Measurements from ENCODE around the gene MDM1. TPM values are rescaled to one million over a fixed set of nuclear protein-coding genes. Genes with fewer than 3 reads are reported as not detected.

The MDM1 gene
- total RNA-seq, 1 experiment from 2014 or later = 21.6 TPM

- no peak for DNase-seq (ENCODE audit: low read depth)
Observed at GRCh38 chr12:68271346-68271745, 60.8 kb downstream of the MDM1 start.

- no peak for DNase-seq (ENCODE audit: low read depth)
Observed at GRCh38 chr12:68270358-68270757, 61.8 kb downstream of the MDM1 start.

- no peak for DNase-seq (ENCODE audit: low read depth)
Observed at GRCh38 chr12:68269779-68270178, 62.4 kb downstream of the MDM1 start.

- DNase-seq (ENCODE audit: low read depth) = no peak
Observed at GRCh38 chr12:68268967-68269366, 63.2 kb downstream of the MDM1 start.

- no peak for DNase-seq (ENCODE audit: low read depth)
Observed at GRCh38 chr12:68267892-68268396, 64.2 kb downstream of the MDM1 start.

GRCh38 chr12:68264857-68265256 is 67.3 kb downstream of the MDM1 start:
- no peak for DNase-seq (ENCODE audit: low read depth)

- no peak for DNase-seq (ENCODE audit: low read depth)
Observed at GRCh38 chr12:68264158-68264855, 67.9 kb downstream of the MDM1 start.

- DNase-seq (ENCODE audit: low read depth) = no peak
Observed at GRCh38 chr12:68263366-68263765, 68.8 kb downstream of the MDM1 start.

- DNase-seq (ENCODE audit: low read depth) = no peak
Observed at GRCh38 chr12:68261896-68262295, 70.3 kb downstream of the MDM1 start.

GRCh38 chr12:68260153-68260552 is 72.0 kb downstream of the MDM1 start:
- DNase-seq (ENCODE audit: low read depth) = no peak

- DNase-seq (ENCODE audit: low read depth) = peak; percentile 80
Observed at GRCh38 chr12:68259318-68259940, 72.7 kb downstream of the MDM1 start.

- no peak for DNase-seq (ENCODE audit: low read depth)
Observed at GRCh38 chr12:68253504-68253903, 78.7 kb downstream of the MDM1 start, which contains the start of gene IL22. TSS of gene IL22 (minus strand) at chr12:68253604. CDS start at chr12:68253448, 156 bp downstream.

- no peak for DNase-seq (ENCODE audit: low read depth)
Observed at GRCh38 chr12:68252077-68252476, 80.1 kb downstream of the MDM1 start.

GRCh38 chr12:68250454-68250853 is 81.7 kb downstream of the MDM1 start:
- peak; percentile 53 for DNase-seq (ENCODE audit: low read depth)

GRCh38 chr12:68247785-68248184 is 84.4 kb downstream of the MDM1 start:
- no peak for DNase-seq (ENCODE audit: low read depth)

GRCh38 chr12:68246350-68246749 is 85.8 kb downstream of the MDM1 start:
- no peak for DNase-seq (ENCODE audit: low read depth)

GRCh38 chr12:68245180-68246021 is 86.8 kb downstream of the MDM1 start:
- DNase-seq (ENCODE audit: low read depth) = no peak

Other genes starting within 250 kb of the MDM1 start
- not detected in 2 replicates for gene IFNG, start 172.6 kb downstream of the MDM1 start, total RNA-seq (2014; rRNA removed; shearing (Covaris generic))
- gene IL26, start 106.6 kb downstream of the MDM1 start, total RNA-seq (2014; rRNA removed; shearing (Covaris generic)) = not detected in 2 replicates
- gene IL22, start 78.8 kb downstream of the MDM1 start, total RNA-seq (2014; rRNA removed; shearing (Covaris generic)) = not detected in 2 replicates

All from Daoy (cell line).